ENCODE results near the gene NLGN1.
A peak's percentile ranks its signal among the peaks of the same experiment; 100 is the strongest.
"Not testable (repeated sequence)": the region's sequence is repeated elsewhere in the genome, so short reads cannot be mapped to it uniquely, and the experiment has no call there.

NLGN1 gene

GRCh38 chr3:173397161-173398110, at the start of gene NLGN1:
Gene NLGN1 (plus strand): TSS chr3:173397744.
- peak; percentile 55 for DNase-seq (ENCODE audit: low spot score)

GRCh38 chr3:173351886-173352285, 45.7 kb upstream of the NLGN1 start:
- DNase-seq (ENCODE audit: low spot score) = no peak

GRCh38 chr3:173353137-173353536, 44.4 kb upstream of the NLGN1 start:
- not testable (repeated sequence) for DNase-seq (ENCODE audit: low spot score)

- DNase-seq (ENCODE audit: low spot score) = no peak
These were observed 43.4 kb upstream of the NLGN1 start for GRCh38 chr3:173354124-173354523.

- no peak for DNase-seq (ENCODE audit: low spot score)
These were observed 25.6 kb upstream of the NLGN1 start for GRCh38 chr3:173371848-173372487.

GRCh38 chr3:173380681-173381080, 16.9 kb upstream of the NLGN1 start:
- no peak for DNase-seq (ENCODE audit: low spot score)

GRCh38 chr3:173381936-173382335, 15.6 kb upstream of the NLGN1 start:
- DNase-seq (ENCODE audit: low spot score) = not testable (repeated sequence)

GRCh38 chr3:173395073-173395411, 2.5 kb upstream of the NLGN1 start:
- no peak for DNase-seq (ENCODE audit: low spot score)

- peak; percentile 59 for DNase-seq (ENCODE audit: low spot score)
These were observed 1.9 kb upstream of the NLGN1 start for GRCh38 chr3:173395412-173396181.

- no peak for DNase-seq (ENCODE audit: low spot score)
These were observed 1.1 kb upstream of the NLGN1 start for GRCh38 chr3:173396191-173397041.

GRCh38 chr3:173398111-173398479, 551 bp downstream of the NLGN1 start:
- peak; percentile 23 for DNase-seq (ENCODE audit: low spot score)

GRCh38 chr3:173399044-173399443, 1.5 kb downstream of the NLGN1 start:
- no peak for DNase-seq (ENCODE audit: low spot score)

GRCh38 chr3:173401369-173401768, 3.8 kb downstream of the NLGN1 start:
- no peak for DNase-seq (ENCODE audit: low spot score)

GRCh38 chr3:173402656-173403055, 5.1 kb downstream of the NLGN1 start:
- no peak for DNase-seq (ENCODE audit: low spot score)

- no peak for DNase-seq (ENCODE audit: low spot score)
These were observed 5.8 kb downstream of the NLGN1 start for GRCh38 chr3:173403376-173403775.

- no peak for DNase-seq (ENCODE audit: low spot score)
These were observed 6.6 kb downstream of the NLGN1 start for GRCh38 chr3:173404156-173404555.

GRCh38 chr3:173410436-173410835, 12.9 kb downstream of the NLGN1 start:
- no peak for DNase-seq (ENCODE audit: low spot score)

GRCh38 chr3:173410849-173411248, 13.3 kb downstream of the NLGN1 start:
- no peak for DNase-seq (ENCODE audit: low spot score)

GRCh38 chr3:173411375-173411973, 13.9 kb downstream of the NLGN1 start:
- DNase-seq (ENCODE audit: low spot score) = no peak

- no peak for DNase-seq (ENCODE audit: low spot score)
These were observed 18.5 kb downstream of the NLGN1 start for GRCh38 chr3:173416070-173416469.

- no peak for DNase-seq (ENCODE audit: low spot score)
These were observed 31.5 kb downstream of the NLGN1 start for GRCh38 chr3:173429076-173429475.
